Measurements from ENCODE around the gene DGUOK. TPM values are rescaled to one million over a fixed set of nuclear protein-coding genes. Genes with fewer than 3 reads are reported as not detected.
A peak's percentile ranks its signal among the peaks of the same experiment; 100 is the strongest.

DGUOK gene
- total RNA-seq, 6 donors from 2014 or later, result 25.1 to 38.5 (median 34.9) TPM

DNA sequence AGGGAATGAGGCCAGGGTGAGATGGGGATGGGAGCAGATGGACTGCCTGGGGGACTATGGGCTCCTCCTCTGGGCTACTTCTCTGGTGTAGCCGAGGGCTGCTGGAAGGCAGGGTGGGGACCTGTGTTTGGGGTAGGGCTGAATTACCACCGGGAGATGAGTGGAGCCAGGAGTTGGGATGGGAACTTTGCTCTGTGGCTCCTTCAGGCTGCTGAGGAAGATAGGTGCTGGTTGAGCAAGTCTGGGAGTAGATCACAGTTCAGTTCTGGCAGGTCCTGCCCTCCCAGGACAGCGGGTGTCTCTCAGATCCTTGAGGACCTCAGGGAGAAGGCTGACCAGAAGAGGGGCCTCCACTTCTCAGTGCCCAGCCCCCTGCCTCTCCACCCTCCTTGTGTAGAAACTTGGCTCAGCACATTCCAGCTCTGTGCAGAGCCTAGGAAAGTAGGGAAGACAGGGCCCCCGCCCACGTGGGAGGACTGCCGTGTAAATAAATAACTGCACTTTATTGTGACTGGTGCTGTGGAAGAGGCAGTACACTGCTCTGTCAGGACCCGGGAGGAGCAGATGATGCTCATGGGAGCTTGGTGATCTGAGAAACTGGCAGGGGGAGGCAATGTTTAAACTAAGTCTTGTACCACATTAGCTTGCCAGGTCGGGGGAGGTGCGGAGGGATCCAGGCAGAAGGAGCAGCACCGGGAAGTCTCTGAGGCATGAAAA lies 73.4 kb downstream of the DGUOK start:
- 34 to 39% methylated on average over 10 of the region's 10 CpGs for WGBS, 2 donors
- DNase-seq, result no peak
- peaks cover 36 to 54% (median 41%) of the 10 kb centered on the region in 4 donors for H3K4me1 ChIP-seq
- no peaks in the 10 kb centered on the region for H3K27me3 ChIP-seq
- no peaks in the 10 kb centered on the region for H3K36me3 ChIP-seq
- H3K27ac ChIP-seq, result peak overlapping the region in 3 of 4 donors; percentile 12 to 42 (median 27)
- no peaks in the 10 kb centered on the region for H3K9me3 ChIP-seq
- H3K4me3 ChIP-seq, result no peak overlapping the region
- ATAC-seq (ENCODE audit: low FRiP score in 2 of 2), result no peak
- TF ChIP-seq CTCF (IDR thresholded peaks at IDR 0.05), result no peak
- TF ChIP-seq POLR2AphosphoS5 (IDR thresholded peaks at IDR 0.05), result no peak
- TF ChIP-seq EP300 (IDR thresholded peaks at IDR 0.05), result no peak
- no peak for TF ChIP-seq POLR2A (IDR thresholded peaks at IDR 0.05)

GRCh38 chr2:74000666-74001065 lies 74.0 kb downstream of the DGUOK start:
- no peak for TF ChIP-seq POLR2A (IDR thresholded peaks at IDR 0.05)
- no peak for TF ChIP-seq EP300 (IDR thresholded peaks at IDR 0.05)
- no peak for TF ChIP-seq POLR2AphosphoS5 (IDR thresholded peaks at IDR 0.05)
- TF ChIP-seq CTCF (IDR thresholded peaks at IDR 0.05), result no peak
- peaks cover 36 to 54% (median 41%) of the 10 kb centered on the region in 4 donors for H3K4me1 ChIP-seq
- no peaks in the 10 kb centered on the region for H3K36me3 ChIP-seq
- no peak overlapping the region for H3K4me3 ChIP-seq
- no peak overlapping the region for H3K27ac ChIP-seq
- H3K9me3 ChIP-seq, result no peaks in the 10 kb centered on the region
- ATAC-seq (ENCODE audit: low FRiP score in 2 of 2) (no peak), DNase-seq (no peak)
- no peaks in the 10 kb centered on the region for H3K27me3 ChIP-seq
- 72 to 75% methylated on average over 5 of the region's 5 CpGs for WGBS, 2 donors

- WGBS, 2 donors, result 84 to 88% methylated on average over 4 of the region's 4 CpGs
- ATAC-seq (ENCODE audit: low FRiP score in 2 of 2), result no peak
- H3K4me1 ChIP-seq, result peaks cover 38 to 54% (median 45%) of the 10 kb centered on the region in 4 donors
These were observed 74.4 kb downstream of the DGUOK start for GRCh38 chr2:74001121-74001520.

DNA sequence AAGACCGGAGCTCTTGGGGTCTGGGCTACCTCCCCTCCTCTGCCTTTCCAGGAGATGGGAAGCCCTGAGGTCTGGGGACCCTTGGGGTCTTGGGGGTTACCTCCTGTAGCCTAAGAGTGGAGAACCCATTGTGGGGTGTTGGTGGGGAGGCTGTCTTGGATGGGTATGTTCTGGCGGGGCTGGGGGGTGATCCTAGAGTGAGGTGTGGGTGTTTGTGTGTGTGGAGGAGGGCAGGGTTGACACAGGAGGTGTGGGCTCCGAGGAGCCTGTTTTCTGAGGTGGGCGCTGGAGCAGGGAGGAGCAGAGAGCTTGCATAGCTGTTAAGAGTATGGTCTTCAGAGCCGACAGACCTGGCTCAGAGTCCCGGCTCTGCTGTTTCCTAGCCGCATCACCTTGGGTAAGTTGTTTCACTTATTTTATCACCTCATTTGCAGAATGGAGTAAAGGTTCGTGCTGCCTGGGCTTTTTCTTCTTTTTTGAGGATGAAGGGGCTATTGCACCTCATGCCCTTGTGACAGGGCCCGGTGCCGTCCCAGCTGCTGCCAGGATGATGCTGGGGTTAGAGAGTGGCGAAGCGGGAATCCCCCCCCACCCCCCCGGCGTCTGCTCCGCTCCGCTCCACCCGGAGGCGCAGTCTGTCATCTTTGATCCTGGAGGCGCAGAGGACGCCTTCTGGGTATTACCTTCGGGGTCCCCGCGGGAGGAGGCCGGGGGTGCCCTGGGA lies 75.3 kb downstream of the DGUOK start:
- no peak for DNase-seq

More at GRCh38 chr2:74001121-74001520, 74.4 kb downstream of the DGUOK start:
- Histone ChIP-seq H3K4me3 (no peak overlapping the region), H3K36me3 (no peaks in the 10 kb centered on the region), H3K9me3 (no peaks in the 10 kb centered on the region), H3K27me3 (no peaks in the 10 kb centered on the region), H3K27ac (no peak overlapping the region)
- DNase-seq, result no peak
- TF ChIP-seq POLR2AphosphoS5 (IDR thresholded peaks at IDR 0.05) (no peak), POLR2A (IDR thresholded peaks at IDR 0.05) (no peak), EP300 (IDR thresholded peaks at IDR 0.05) (no peak), CTCF (IDR thresholded peaks at IDR 0.05) (no peak)

More for the DNA sequence above, 75.3 kb downstream of the DGUOK start:
- TF ChIP-seq POLR2AphosphoS5 (IDR thresholded peaks at IDR 0.05) (no peak), CTCF (IDR thresholded peaks at IDR 0.05) (peak in 1 of 6 experiments; percentile 8), EP300 (IDR thresholded peaks at IDR 0.05) (no peak)
- Histone ChIP-seq H3K27me3 (no peaks in the 10 kb centered on the region), H3K36me3 (no peaks in the 10 kb centered on the region), H3K9me3 (no peaks in the 10 kb centered on the region), H3K4me3 (peak overlapping the region; percentile 11 to 62 (median 50)), H3K27ac (peak overlapping the region in 1 of 4 donors; percentile 61), H3K4me1 (peaks cover 45 to 61% (median 53%) of the 10 kb centered on the region in 4 donors)
- WGBS, 2 donors, result 16 to 37% methylated on average over 8 to 20 of the region's 24 CpGs
- peak in 1 of 2 donors; percentile 30 for ATAC-seq (ENCODE audit: low FRiP score in 2 of 2)
